H1 (cell line): ENCODE measurements around the gene KCNJ3. TPM values are rescaled to one million over a fixed set of nuclear protein-coding genes. Genes with fewer than 3 reads are reported as not detected.

Source experiments
- CTCF ChIA-PET: fragments of 300-600 bp; sonication (Branson Sonifier 250); formaldehyde crosslinking; loops from one replicate; lab custom pipeline; 2021; ENCODE audit not compliant: partially characterized antibody; lab: Charles Lee
- POLR2A ChIA-PET: fragments of 300-600 bp; sonication (Branson Sonifier 250); formaldehyde crosslinking; loops from one replicate; lab custom pipeline; 2021; ENCODE audit warnings: inconsistent platforms; ENCODE audit not compliant: partially characterized antibody; lab: Charles Lee
- DNase-seq, 2 experiments: peaks; one replicate each; pipeline versions ENCODE4 v3.0.0 to v3.0.0-alpha.2; 2010 to 2022; ENCODE audit warnings: low spot score in 2 of 2, low read depth in 1 of 2, mixed read lengths in 1 of 2
- FAIRE-seq: peaks from 2 replicates; lab custom pipeline; 2011; peaks lifted over from hg19 to GRCh38; lab: Jason Lieb, UNC
- H2AFZ ChIP-seq: 2 replicates; pipeline ENCODE4 v1.8.1; 2012; ENCODE audit warnings: low read length, inconsistent platforms
- H2AK5ac ChIP-seq: 2 replicates; pipeline ENCODE4 v1.6.1; 2013; ENCODE audit warnings: low read depth, low read length
- H2BK120ac ChIP-seq: replicated peaks from 2 replicates; pipeline ENCODE3; 2013; ENCODE audit warnings: low read depth, low read length, inconsistent platforms
- H2BK12ac ChIP-seq: 2 replicates; pipeline ENCODE4 v1.6.1; 2013; ENCODE audit warnings: low read depth, low read length
- H2BK15ac ChIP-seq: 2 replicates; pipeline ENCODE4 v1.6.1; 2013; ENCODE audit warnings: low read length
- H2BK20ac ChIP-seq: 2 replicates; pipeline ENCODE4 v1.6.1; 2013; ENCODE audit warnings: low read length
- H2BK5ac ChIP-seq: 2 replicates; pipeline ENCODE4 v1.6.1; 2013; ENCODE audit warnings: low read depth, low read length
- H3K14ac ChIP-seq: 2 replicates; pipeline ENCODE4 v1.6.1; 2013; ENCODE audit warnings: inconsistent platforms; ENCODE audit not compliant: insufficient read length
- H3K18ac ChIP-seq: 2 replicates; pipeline ENCODE4 v1.6.1; 2013; ENCODE audit warnings: low read length; ENCODE audit errors: extremely low read depth
- H3K23ac ChIP-seq: 2 replicates; pipeline ENCODE4 v1.6.1; 2013; ENCODE audit warnings: inconsistent platforms; ENCODE audit not compliant: insufficient read length
- H3K23me2 ChIP-seq: 2 replicates; pipeline ENCODE4 v1.6.1; 2013; ENCODE audit warnings: low read depth, low read length
- H3K27ac ChIP-seq: 2 replicates; pipeline ENCODE4 v1.6.1; 2011; ENCODE audit warnings: low read depth, low read length, inconsistent platforms
- H3K27me3 ChIP-seq, 4 experiments: replicated peaks in 1 of 4; 1 replicate in 1 of 4; 2 replicates in 3 of 4; pipeline versions ENCODE4 v1.6.1 to v1.8.1; 2011 to 2013; ENCODE audit warnings: low read length in 3 of 4, mild to moderate bottlenecking in 3 of 4, inconsistent platforms in 2 of 4, mixed read lengths in 2 of 4, moderate library complexity in 1 of 4; ENCODE audit not compliant: control insufficient read depth in 3 of 4, insufficient read depth in 3 of 4; ENCODE audit errors: extremely low read depth in 1 of 4
- H3K36me3 ChIP-seq, 4 experiments: 2 replicates each; pipeline versions ENCODE4 v1.6.1 to v1.8.1; 2011 to 2013; ENCODE audit warnings: mild to moderate bottlenecking in 4 of 4, low read length in 3 of 4, moderate library complexity in 2 of 4, control low read depth in 1 of 4, inconsistent platforms in 1 of 4; ENCODE audit not compliant: insufficient read depth in 4 of 4, control insufficient read depth in 2 of 4
- H3K4ac ChIP-seq: replicated peaks from 2 replicates; pipeline ENCODE3; 2013; ENCODE audit warnings: low read length, low read depth, mixed read lengths, inconsistent platforms; ENCODE audit not compliant: insufficient read length
- H3K4me1 ChIP-seq, 4 experiments: replicated peaks in 1 of 4; 1 replicate in 1 of 4; 2 replicates in 3 of 4; pipeline versions ENCODE4 v1.6.1 to v1.8.1; 2011 to 2013; ENCODE audit warnings: low read length in 3 of 4, inconsistent platforms in 2 of 4, mixed read lengths in 1 of 4; ENCODE audit not compliant: insufficient read depth in 4 of 4, control insufficient read depth in 3 of 4
- H3K4me2 ChIP-seq, 2 experiments: 2 replicates each; pipeline versions ENCODE4 v1.6.1 to v1.8.1; 2011 to 2013; ENCODE audit warnings: low read depth in 2 of 2, low read length in 2 of 2, control low read depth in 1 of 2, inconsistent platforms in 1 of 2, mild to moderate bottlenecking in 1 of 2; ENCODE audit not compliant: insufficient read depth in 1 of 2
- H3K4me3 ChIP-seq, 4 experiments: fragments of 200-600, 300-600 bp in 1 of 4; sonication (generic), shearing (Covaris generic), sonication (Bioruptor Twin) in 1 of 4; 2 replicates each; pipeline versions ENCODE4 v1.5.1 to v1.8.1; 2011 to 2016; ENCODE audit warnings: low read length in 4 of 4, low read depth in 3 of 4, control low read depth in 2 of 4, inconsistent platforms in 2 of 4, mild to moderate bottlenecking in 2 of 4, mixed read lengths in 1 of 4, moderate library complexity in 1 of 4; ENCODE audit not compliant: insufficient read depth in 2 of 4; ENCODE audit errors: extremely low read depth in 1 of 4
- H3K56ac ChIP-seq: replicated peaks from 2 replicates; pipeline ENCODE3; 2013; ENCODE audit warnings: low read depth, mild to moderate bottlenecking, mixed read lengths, low read length, inconsistent platforms; ENCODE audit not compliant: insufficient read length
- H3K79me1 ChIP-seq: 2 replicates; pipeline ENCODE4 v1.6.1; 2013; ENCODE audit warnings: low read depth, low read length, control low read depth
- H3K79me2 ChIP-seq, 2 experiments: 2 replicates each; pipeline versions ENCODE4 v1.6.1 to v1.8.1; 2012 to 2013; ENCODE audit warnings: low read length in 2 of 2, mild to moderate bottlenecking in 2 of 2, inconsistent platforms in 1 of 2; ENCODE audit not compliant: insufficient read depth in 2 of 2, control insufficient read depth in 1 of 2
- H3K9ac ChIP-seq, 4 experiments: replicated peaks in 1 of 4; 1 replicate in 1 of 4; 2 replicates in 3 of 4; pipeline versions ENCODE4 v1.6.1 to v1.8.1; 2011 to 2013; ENCODE audit warnings: low read depth in 3 of 4, low read length in 3 of 4, control low read depth in 2 of 4, mild to moderate bottlenecking in 2 of 4, moderate library complexity in 2 of 4, inconsistent platforms in 1 of 4; ENCODE audit errors: extremely low read depth in 1 of 4
- H3K9me3 ChIP-seq, 2 experiments: 2 replicates each; pipeline versions ENCODE4 v1.6.1 to v1.8.1; 2012 to 2013; ENCODE audit warnings: mild to moderate bottlenecking in 2 of 2, moderate library complexity in 2 of 2, control low read depth in 1 of 2, inconsistent platforms in 1 of 2, low read depth in 1 of 2, low read length in 1 of 2, mixed read lengths in 1 of 2; ENCODE audit not compliant: insufficient read depth in 2 of 2
- H4K20me1 ChIP-seq, 2 experiments: replicated peaks in 1 of 2; 2 replicates each; pipeline versions ENCODE3 to v1.8.1; 2011 to 2013; ENCODE audit warnings: inconsistent platforms in 2 of 2, low read length in 2 of 2, mild to moderate bottlenecking in 1 of 2; ENCODE audit not compliant: insufficient read depth in 2 of 2, control insufficient read depth in 1 of 2
- H4K5ac ChIP-seq: 2 replicates; pipeline ENCODE4 v1.6.1; 2013; ENCODE audit warnings: low read length, low read depth, mixed read lengths, inconsistent platforms; ENCODE audit not compliant: insufficient read length
- H4K8ac ChIP-seq: 2 replicates; pipeline ENCODE4 v1.8.0; 2013; ENCODE audit warnings: mild to moderate bottlenecking, moderate library complexity, low read length, inconsistent platforms; ENCODE audit not compliant: insufficient read depth; ENCODE audit errors: extremely low read depth
- H4K91ac ChIP-seq: replicated peaks from 2 replicates; pipeline ENCODE3; 2013; ENCODE audit warnings: low read length, mixed read lengths, inconsistent platforms; ENCODE audit not compliant: insufficient read length
- CHD2 ChIP-seq: IDR thresholded peaks from 2 replicates; pipeline ENCODE4 v1.6.1; 2012; ENCODE audit warnings: low read length, improper control_type of control experiment
- EGR1 ChIP-seq: IDR thresholded peaks from 2 replicates; pipeline ENCODE4 v1.6.1; 2011; ENCODE audit warnings: low read depth, low read length, borderline replicate concordance
- RFX5 ChIP-seq: IDR thresholded peaks from 2 replicates; pipeline ENCODE4 v1.6.1; 2011; ENCODE audit warnings: low read depth, low read length, improper control_type of control experiment, borderline replicate concordance
- SUZ12 ChIP-seq: fragments of 200-600 bp; sonication (generic); IDR thresholded peaks from 2 replicates; pipeline ENCODE4 v1.6.1; 2012; ENCODE audit warnings: mild to moderate bottlenecking, inconsistent platforms, low read length, moderate library complexity, mixed read lengths
- WGBS, 2 experiments: shearing (Covaris generic) in 1 of 2; methylation state at CpG; one replicate each; pipeline versions ENCODE4 v1.1.6 to v1.1.7; 2013 to 2015; ENCODE audit warnings: low lambda C conversion rate in 2 of 2, mixed read lengths in 2 of 2, inconsistent platforms in 1 of 2, low coverage in 1 of 2, missing lambda C conversion rate in 1 of 2; ENCODE audit not compliant: insufficient replicate concordance in 2 of 2, insufficient coverage in 1 of 2, insufficient read length in 1 of 2; ENCODE audit errors: extremely low coverage in 1 of 2, missing lambda C conversion rate in 1 of 2; 5-methylcytosine and 5-hydroxymethylcytosine counted together
- long read RNA-seq, 2 experiments: library from RNA in 1 of 2; library from capped mRNA in 1 of 2; stranded (forward); transcript quantifications; one replicate each; pipeline ENCODE4 v2.0.0, GENCODE V29; 2021; ENCODE audit warnings: inconsistent platforms in 1 of 2
- polyA minus RNA-seq, 3 experiments: library from RNA; depleted of rRNA, polyadenylated mRNA; stranded (reverse); fragments of >200 nt; gene quantifications; 1 replicate in 2 of 3; 2 replicates in 1 of 3; pipeline ENCODE4 v1.2.3, GENCODE V29; 2011
- polyA plus RNA-seq, 7 experiments: library from polyadenylated mRNA; depleted of rRNA in 3 of 7; stranded (reverse) in 5 of 7; unstranded in 2 of 7; fragments of >200 nt in 5 of 7; fragments of 200-250 nt in 2 of 7; gene quantifications; 1 replicate in 5 of 7; 2 replicates in 1 of 7; 4 replicates in 1 of 7; pipeline versions ENCODE4 v1.2.1 to v1.2.3, GENCODE V29; 2011 to 2013; ENCODE audit warnings: missing spikeins in 2 of 7, mixed read lengths in 2 of 7
- total RNA-seq: library from RNA; stranded (reverse); fragmentation: NEBNext Ultra II Directional; extraction: Animal tissue kit (Norgen Biotek cat#: 25700); gene quantifications from 2 replicates; pipeline ENCODE4 v1.2.1, GENCODE V29; 2021

KCNJ3 gene, protein sequence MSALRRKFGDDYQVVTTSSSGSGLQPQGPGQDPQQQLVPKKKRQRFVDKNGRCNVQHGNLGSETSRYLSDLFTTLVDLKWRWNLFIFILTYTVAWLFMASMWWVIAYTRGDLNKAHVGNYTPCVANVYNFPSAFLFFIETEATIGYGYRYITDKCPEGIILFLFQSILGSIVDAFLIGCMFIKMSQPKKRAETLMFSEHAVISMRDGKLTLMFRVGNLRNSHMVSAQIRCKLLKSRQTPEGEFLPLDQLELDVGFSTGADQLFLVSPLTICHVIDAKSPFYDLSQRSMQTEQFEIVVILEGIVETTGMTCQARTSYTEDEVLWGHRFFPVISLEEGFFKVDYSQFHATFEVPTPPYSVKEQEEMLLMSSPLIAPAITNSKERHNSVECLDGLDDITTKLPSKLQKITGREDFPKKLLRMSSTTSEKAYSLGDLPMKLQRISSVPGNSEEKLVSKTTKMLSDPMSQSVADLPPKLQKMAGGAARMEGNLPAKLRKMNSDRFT
- total RNA-seq (0.50 and 0.80 TPM in 2 replicates), polyA plus RNA-seq (2011; rRNA removed) (0.11 and 0.36 TPM in 2 replicates), polyA minus RNA-seq (2011; rRNA and poly(A)+ RNA removed) (0.44 and 0.60 TPM in 2 replicates)
- polyA plus RNA-seq (2011; cell fraction: cytosol; rRNA removed), result 0.23 TPM
- 0.19 TPM for polyA plus RNA-seq (2011; cell fraction: nucleus; rRNA removed)
- polyA plus RNA-seq (2012, experiment 1 of 2), result 0.12 to 0.23 TPM (median 0.19 TPM) in 4 replicates
- polyA plus RNA-seq (2012, experiment 2 of 2), result not detected
- 1.3 TPM for polyA plus RNA-seq (2013, experiment 1 of 2)
- polyA plus RNA-seq (2013, experiment 2 of 2), result 1.1 TPM
- 0.22 TPM for polyA minus RNA-seq (2011; cell fraction: cytosol; rRNA and poly(A)+ RNA removed)
- 1.6 TPM for polyA minus RNA-seq (2011; cell fraction: nucleus; rRNA and poly(A)+ RNA removed)
- long read RNA-seq, experiment 1, full-length matches to known transcripts, result 1 of 2 reads
- long read RNA-seq, experiment 1, partial matches to known transcripts, result 0 of 2 reads
- long read RNA-seq, experiment 1, other reads (novel, unspliced or antisense), result 1 of 2 reads
- long read RNA-seq, experiment 2, result 0 reads

GRCh38 chr2:154698296-154698720 is at the start of gene KCNJ3:
KCNJ3 (plus strand) TSS chr2:154698695; CDS start chr2:154698776, 81 bp downstream.
- Histone ChIP-seq H3K27me3 (peaks cover 9 to 24% (median 18%) of the 10 kb centered on the region in 4 experiments), H3K36me3 (no peaks in the 10 kb centered on the region; a peak in 1 of 8 replicates), H4K8ac (peak within 1 kb of the TSS; percentile 83; the same call in 1 of the 2 replicates), H2BK20ac (no peak within 1 kb of the TSS), H3K4ac (no peak within 1 kb of the TSS), H3K56ac (no peak within 1 kb of the TSS), H3K4me2 (peak within 1 kb of the TSS; percentile 83 to 88), H2BK120ac (no peak within 1 kb of the TSS), H2AFZ (peak within 1 kb of the TSS; percentile 66), H2BK5ac (peak within 1 kb of the TSS; percentile 25; the same call in 1 of the 2 replicates), H3K27ac (no peak within 1 kb of the TSS), H4K91ac (peak within 1 kb of the TSS; percentile 32), H3K9me3 (no peaks in the 10 kb centered on the region), H2AK5ac (no peak within 1 kb of the TSS), H4K20me1 (peaks cover 0 to 1% of the 10 kb centered on the region in 2 experiments), H3K79me1 (no peaks in the 10 kb centered on the region), H3K23me2 (peaks cover 14% of the 10 kb centered on the region), H3K9ac (peak within 1 kb of the TSS in 2 of 4 experiments; percentile 4 to 6; a peak in 1 of 7 replicates), H3K14ac (no peak within 1 kb of the TSS), H4K5ac (no peak within 1 kb of the TSS), H2BK15ac (no peak within 1 kb of the TSS; the same call in 1 of the 2 replicates), H3K79me2 (no peaks in the 10 kb centered on the region), H3K4me1 (peaks cover 0 to 5% (median 2%) of the 10 kb centered on the region in 4 experiments; a peak in 3 of 7 replicates), H3K18ac (peak within 1 kb of the TSS; percentile 89; the same call in 1 of the 2 replicates), H3K4me3 (peak within 1 kb of the TSS; percentile 55 to 71 (median 58)), H3K23ac (no peak within 1 kb of the TSS), H2BK12ac (peak within 1 kb of the TSS; percentile 64; the same call in 1 of the 2 replicates)
- 24% methylated on average over 12 of the region's 16 CpGs; no CpG with 5 or more reads in 1 of the 2 experiments for WGBS, 2 experiments
- FAIRE-seq (no peak), DNase-seq (no peak)
- CTCF ChIA-PET, result interaction anchor here (0.6 to 2.8 kb wide), 7 partner anchors 11 to 732 kb away, joined by 3 to 16 read pairs (median 4); no protein-coding TSS in a partner anchor
- TF ChIP-seq CHD2 (no peak), EGR1 (no peak), RFX5 (no peak), SUZ12 (peak; percentile 33; the same call in 1 of the 2 replicates)
- POLR2A ChIA-PET, result interaction anchor here (0.7 kb wide), 1 partner anchor 40 kb away, joined by 3 read pairs; no protein-coding TSS in a partner anchor
